Sigmoid colon (tissue), 7 donors: Measurements from ENCODE around the gene JOSD2. TPM values are rescaled to one million over a fixed set of nuclear protein-coding genes. Genes with fewer than 3 reads are reported as not detected.
A peak's percentile ranks its signal among the peaks of the same experiment; 100 is the strongest.

Source experiments
- DNase-seq: peaks from one replicate; pipeline ENCODE4 v3.0.0-alpha.2; 2019
- H3K27ac ChIP-seq, 4 donors: fragments of 200-600 bp; sonication (generic); one replicate each; pipeline ENCODE4 v1.5.1; 2016 to 2019; ENCODE audit warnings: mild to moderate bottlenecking in 1 of 4
- H3K27me3 ChIP-seq, 3 donors: fragments of 200-600 bp; sonication (generic); one replicate each; pipeline ENCODE4 v1.5.1; 2019; ENCODE audit warnings: mild to moderate bottlenecking in 1 of 3
- H3K36me3 ChIP-seq, 4 donors: fragments of 200-600 bp; sonication (generic); one replicate each; pipeline ENCODE4 v1.5.1; 2016 to 2019
- H3K4me1 ChIP-seq, 4 donors: fragments of 200-600 bp; sonication (generic); one replicate each; pipeline ENCODE4 v1.5.1; 2017 to 2019
- H3K4me3 ChIP-seq, 4 donors: fragments of 200-600 bp; sonication (generic); one replicate each; pipeline ENCODE4 v1.5.1; 2017 to 2019; ENCODE audit warnings: mild to moderate bottlenecking in 2 of 4, moderate library complexity in 1 of 4
- H3K9me3 ChIP-seq, 4 donors: fragments of 200-600 bp in 3 of 4; sonication (generic) in 3 of 4; one replicate each; pipeline versions ENCODE4 v1.5.1 to v1.6.1; 2013 to 2019
- EP300 ChIP-seq, 4 donors: sonication (generic); formaldehyde crosslinking; IDR thresholded peaks; one replicate each; pipeline ENCODE4 v1.6.1; 2017; ENCODE audit warnings: antibody characterized with exemption in 4 of 4
- POLR2A ChIP-seq, 2 donors: fragments of 450-650 bp; IDR thresholded peaks; one replicate each; pipeline ENCODE4 v1.6.1; 2016; ENCODE audit warnings: antibody characterized with exemption in 2 of 2, mild to moderate bottlenecking in 2 of 2, moderate library complexity in 2 of 2
- POLR2AphosphoS5 ChIP-seq, 4 donors: sonication (generic); formaldehyde crosslinking; IDR thresholded peaks; one replicate each; pipeline ENCODE4 v1.6.1; 2017; ENCODE audit warnings: antibody characterized with exemption in 4 of 4
- WGBS, 2 donors: extraction: QIAGEN DNeasy Blood & Tissue Kit; methylation state at CpG; one replicate each; pipeline ENCODE4 v1.1.7; 2013; 5-methylcytosine and 5-hydroxymethylcytosine counted together
- intact Hi-C: fragments of 100-400 bp; cut with DNase I; formaldehyde crosslinking; loops from one replicate; pipeline ENCODE4 v1.15.1; 2023
- polyA plus RNA-seq, 3 donors: library from polyadenylated mRNA; stranded (reverse); fragments of 200-250 nt; gene quantifications; one replicate each; pipeline ENCODE4 v1.2.3, GENCODE V29; 2013
- total RNA-seq, 4 donors: library from RNA; depleted of rRNA; stranded (reverse); fragments of >200 nt; gene quantifications; one replicate each; pipeline ENCODE4 v1.1.0, GENCODE V29; 2016
- TF ChIP-seq, protein P1 (sequence below), 4 experiments: fragments of 450-650 bp in 3 of 4; fragments of 200-600 bp in 1 of 4; IDR thresholded peaks; one replicate each; pipeline ENCODE4 v1.5.1; 2016 to 2019; ENCODE audit warnings: antibody characterized with exemption in 4 of 4, mild to moderate bottlenecking in 3 of 4, moderate library complexity in 2 of 4
- donor health status: healthy with polysubstance abuse.
- donor health status: Bipolar disorder and iron deficiency.
- donor health status: healthy.

JOSD2 gene
- total and polyA plus RNA-seq, 7 donors, result 23.5 to 85.1 (median 47.9) TPM

DNA sequence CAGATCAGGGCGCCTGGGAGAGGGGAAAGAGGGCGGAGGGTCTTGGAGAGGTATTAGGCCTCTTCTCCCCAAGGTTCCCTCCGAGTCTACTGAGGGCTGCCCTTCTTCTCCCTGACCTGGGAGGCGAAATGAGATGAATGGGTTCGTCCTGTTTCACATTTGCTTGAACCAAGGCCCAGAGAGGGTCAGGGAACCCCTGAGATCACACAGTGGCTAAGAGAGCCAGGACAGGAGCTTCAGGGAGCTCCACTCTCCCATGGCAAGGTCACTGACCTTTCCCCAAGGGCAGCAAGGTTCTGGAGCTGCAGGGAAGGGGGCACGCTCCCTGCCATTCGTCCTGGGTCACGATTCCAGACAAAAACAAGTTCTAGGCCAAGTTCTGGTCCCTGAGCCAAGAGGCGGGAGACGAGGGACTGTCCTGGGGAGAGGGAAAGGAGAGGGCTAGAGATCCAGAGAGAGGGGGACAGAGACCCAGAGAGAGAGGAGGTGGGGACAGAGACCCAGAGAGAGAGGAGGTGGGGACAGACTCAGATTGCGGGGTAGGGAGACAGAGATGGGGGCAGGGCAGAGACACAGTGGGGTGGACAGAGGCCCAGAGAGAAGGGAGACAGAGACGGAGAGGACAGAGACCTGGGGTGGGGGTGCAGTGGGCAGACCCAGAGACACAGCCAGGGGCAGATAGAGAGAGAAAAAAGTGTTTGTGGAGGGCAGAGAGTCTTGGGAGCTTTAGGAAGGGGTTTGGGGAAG, 2.2 kb upstream of the JOSD2 start:
- H3K27ac ChIP-seq, result no peak overlapping the region
- 44 to 74% methylated on average over 12 of the region's 12 CpGs for WGBS, 2 donors
- TF ChIP-seq POLR2AphosphoS5 (IDR thresholded peaks at IDR 0.05) (no peak), POLR2A (IDR thresholded peaks at IDR 0.05) (no peak), EP300 (IDR thresholded peaks at IDR 0.05) (no peak)
- TF ChIP-seq, protein P1, sequence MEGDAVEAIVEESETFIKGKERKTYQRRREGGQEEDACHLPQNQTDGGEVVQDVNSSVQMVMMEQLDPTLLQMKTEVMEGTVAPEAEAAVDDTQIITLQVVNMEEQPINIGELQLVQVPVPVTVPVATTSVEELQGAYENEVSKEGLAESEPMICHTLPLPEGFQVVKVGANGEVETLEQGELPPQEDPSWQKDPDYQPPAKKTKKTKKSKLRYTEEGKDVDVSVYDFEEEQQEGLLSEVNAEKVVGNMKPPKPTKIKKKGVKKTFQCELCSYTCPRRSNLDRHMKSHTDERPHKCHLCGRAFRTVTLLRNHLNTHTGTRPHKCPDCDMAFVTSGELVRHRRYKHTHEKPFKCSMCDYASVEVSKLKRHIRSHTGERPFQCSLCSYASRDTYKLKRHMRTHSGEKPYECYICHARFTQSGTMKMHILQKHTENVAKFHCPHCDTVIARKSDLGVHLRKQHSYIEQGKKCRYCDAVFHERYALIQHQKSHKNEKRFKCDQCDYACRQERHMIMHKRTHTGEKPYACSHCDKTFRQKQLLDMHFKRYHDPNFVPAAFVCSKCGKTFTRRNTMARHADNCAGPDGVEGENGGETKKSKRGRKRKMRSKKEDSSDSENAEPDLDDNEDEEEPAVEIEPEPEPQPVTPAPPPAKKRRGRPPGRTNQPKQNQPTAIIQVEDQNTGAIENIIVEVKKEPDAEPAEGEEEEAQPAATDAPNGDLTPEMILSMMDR (IDR thresholded peaks at IDR 0.05), result no peak
- DNase-seq, result no peak
- intact Hi-C loops, result loop anchor here (10.0 kb wide), 1 partner anchor 212 kb away; the partner anchor contains the start of gene CLEC11A
- no peaks in the 10 kb centered on the region for H3K9me3 ChIP-seq
- H3K27me3 ChIP-seq, result peaks cover 0 to 14% (median 0%) of the 10 kb centered on the region in 3 donors
- H3K36me3 ChIP-seq, result no peaks in the 10 kb centered on the region
- H3K4me1 ChIP-seq, result peaks cover 0 to 15% (median 9%) of the 10 kb centered on the region in 4 donors
- H3K4me3 ChIP-seq, result no peak overlapping the region

DNA sequence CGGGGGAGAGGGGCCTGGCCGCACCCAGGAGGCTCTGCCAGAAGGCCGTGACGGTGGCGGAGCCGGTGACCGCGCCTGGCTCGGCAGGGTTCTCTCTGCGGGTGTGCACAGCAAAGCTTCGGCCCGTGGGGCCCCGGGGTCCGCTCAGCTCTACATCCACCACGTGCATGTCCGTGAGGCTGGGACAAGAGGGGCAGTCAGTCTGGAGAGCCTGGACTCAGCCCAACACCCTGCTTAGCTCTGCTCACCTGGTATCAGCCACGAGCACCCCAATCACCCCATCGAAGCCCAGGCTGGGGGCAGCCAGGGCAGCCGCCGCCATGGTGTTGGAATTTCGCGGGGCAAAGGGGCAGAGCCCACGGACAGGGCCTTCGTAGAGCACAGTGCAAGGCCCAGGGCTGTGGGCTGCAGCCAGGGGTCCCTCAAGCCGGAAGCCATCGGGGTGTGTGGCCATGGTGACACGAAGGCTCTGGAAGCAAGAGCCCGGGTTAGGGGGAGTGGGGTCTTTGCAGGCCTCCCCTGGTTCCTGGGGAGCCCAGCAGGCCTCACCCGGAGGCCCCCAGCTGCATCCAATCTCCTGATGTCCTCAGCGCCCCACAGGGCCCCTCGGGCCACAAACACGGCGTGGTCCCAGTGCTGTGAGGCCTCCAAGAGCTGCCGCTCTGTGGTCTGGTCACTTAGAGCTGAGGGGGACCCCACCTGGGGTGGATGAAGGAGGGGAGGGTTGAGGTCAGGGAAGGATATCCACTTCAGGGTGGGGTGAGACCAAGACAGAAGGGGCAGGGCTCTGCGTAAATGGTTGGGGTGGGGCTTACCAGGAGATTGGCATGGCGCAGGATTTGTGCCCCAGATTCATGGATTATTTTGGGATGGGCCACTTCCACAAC, 1.4 kb upstream of the JOSD2 start:
- 83 to 91% methylated on average over 36 of the region's 36 CpGs for WGBS, 2 donors
- peak overlapping the region in 2 of 4 donors; percentile 76 to 77 for H3K27ac ChIP-seq
- peak overlapping the region in 1 of 4 donors; percentile 88 for H3K4me3 ChIP-seq
- no peak for DNase-seq
- intact Hi-C loops, result loop anchor here (10.0 kb wide), 1 partner anchor 212 kb away; the partner anchor contains the start of gene CLEC11A
- peaks cover 0 to 15% (median 9%) of the 10 kb centered on the region in 4 donors for H3K4me1 ChIP-seq
- peaks cover 0 to 14% (median 0%) of the 10 kb centered on the region in 3 donors for H3K27me3 ChIP-seq
- no peaks in the 10 kb centered on the region for H3K9me3 ChIP-seq
- no peaks in the 10 kb centered on the region for H3K36me3 ChIP-seq
- TF ChIP-seq POLR2AphosphoS5 (IDR thresholded peaks at IDR 0.05), result no peak
- no peak for TF ChIP-seq POLR2A (IDR thresholded peaks at IDR 0.05)
- no peak for TF ChIP-seq EP300 (IDR thresholded peaks at IDR 0.05)
- TF ChIP-seq, protein P1 (IDR thresholded peaks at IDR 0.05), result no peak

DNA sequence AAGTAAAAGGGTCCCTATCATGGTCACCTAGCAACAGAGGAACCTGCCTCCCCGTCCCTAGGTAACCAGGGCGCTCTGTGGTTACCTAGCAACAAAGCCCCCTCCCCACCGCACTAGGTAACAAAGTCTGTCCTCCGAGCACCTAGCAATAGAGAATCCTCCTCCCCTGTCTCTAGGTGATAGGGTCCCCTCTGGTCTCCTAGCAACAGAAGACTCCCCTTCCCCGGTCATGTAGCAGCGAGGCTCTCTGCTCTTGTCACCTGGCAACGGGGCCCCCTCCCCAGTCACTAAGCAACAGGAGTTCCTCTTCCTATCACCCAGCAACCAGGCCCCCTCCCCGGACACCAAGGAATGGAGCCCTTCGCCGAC, 307 bp downstream of the JOSD2 start:
- no peak for DNase-seq
- intact Hi-C loops, result loop anchor here (1.0 to 10.0 kb wide), 3 partner anchors 34 to 214 kb away; partner anchors contain the start of genes CLEC11A, EMC10 and GARIN5A
- peaks cover 0 to 7% (median 0%) of the 10 kb centered on the region in 4 donors for H3K36me3 ChIP-seq
- 9% methylated on average over 10 of the region's 10 CpGs for WGBS, 2 donors
- H3K4me3 ChIP-seq, result peak overlapping the region; percentile 56 to 94 (median 80)
- peaks cover 0 to 7% (median 0%) of the 10 kb centered on the region in 3 donors for H3K27me3 ChIP-seq
- peaks cover 0 to 15% (median 9%) of the 10 kb centered on the region in 4 donors for H3K4me1 ChIP-seq
- H3K9me3 ChIP-seq, result no peaks in the 10 kb centered on the region
- H3K27ac ChIP-seq, result peak overlapping the region; percentile 76 to 80 (median 78)
- TF ChIP-seq POLR2AphosphoS5 (IDR thresholded peaks at IDR 0.05) (no peak), EP300 (IDR thresholded peaks at IDR 0.05) (no peak), POLR2A (IDR thresholded peaks at IDR 0.05) (no peak)
- TF ChIP-seq, protein P1 (IDR thresholded peaks at IDR 0.05), result no peak

DNA sequence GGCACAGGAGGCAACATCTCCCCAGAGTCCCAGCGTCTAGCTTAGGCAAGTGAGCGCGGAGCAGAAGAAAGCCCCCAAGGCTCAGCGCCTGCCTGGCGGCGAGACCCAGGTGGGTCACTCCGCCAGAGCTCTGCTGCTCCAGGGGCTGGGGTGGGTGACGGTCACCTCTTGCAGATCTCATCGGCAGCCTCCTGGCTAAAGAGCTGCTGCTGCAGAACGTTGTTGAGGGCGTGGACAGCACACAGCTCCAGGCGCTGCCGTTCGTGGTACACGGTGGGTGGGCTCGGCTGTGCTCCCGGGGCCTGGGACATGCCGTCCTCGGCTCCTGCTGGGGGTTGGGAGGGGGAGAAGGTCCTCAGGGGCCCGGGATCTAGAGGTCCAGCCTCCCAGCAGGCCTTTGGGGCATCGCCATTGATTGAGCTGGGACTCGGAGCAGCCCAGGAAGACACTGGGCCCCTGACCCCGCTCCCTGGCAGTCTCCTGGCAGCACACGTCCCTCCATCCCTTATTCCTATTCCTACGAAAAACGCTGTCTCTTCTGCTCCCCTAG, 795 bp downstream of the JOSD2 start:
- WGBS, 2 donors, result 69 to 73% methylated on average over 26 of the region's 26 CpGs
- intact Hi-C loops, result loop anchor here (2.0 to 10.0 kb wide), 2 partner anchors 141 to 215 kb away; partner anchors contain the start of gene CLEC11A
- Histone ChIP-seq H3K27ac (peak overlapping the region; percentile 76 to 80 (median 78)), H3K4me1 (peaks cover 0 to 15% (median 9%) of the 10 kb centered on the region in 4 donors), H3K9me3 (no peaks in the 10 kb centered on the region), H3K36me3 (peaks cover 0 to 11% (median 0%) of the 10 kb centered on the region in 4 donors), H3K27me3 (peaks cover 0 to 2% (median 0%) of the 10 kb centered on the region in 3 donors), H3K4me3 (peak overlapping the region; percentile 56 to 94 (median 80))
- TF ChIP-seq POLR2AphosphoS5 (IDR thresholded peaks at IDR 0.05) (no peak), EP300 (IDR thresholded peaks at IDR 0.05) (no peak), POLR2A (IDR thresholded peaks at IDR 0.05) (no peak)
- TF ChIP-seq, protein P1 (IDR thresholded peaks at IDR 0.05), result no peak
- DNase-seq, result no peak
